Hindlimb muscle (tissue), 1 donor: Measurements from ENCODE around the gene ARHGAP30. TPM values are rescaled to one million over a fixed set of nuclear protein-coding genes. Genes with fewer than 3 reads are reported as not detected.
"Not testable (repeated sequence)": the region's sequence is repeated elsewhere in the genome, so short reads cannot be mapped to it uniquely, and the experiment has no call there.

Experiments used
- DNase-seq: peaks from one replicate; pipeline ENCODE4 v3.0.0-alpha.2; 2013
- polyA plus RNA-seq: library from polyadenylated mRNA; unstranded; fragments of 120-200 nt; gene quantifications from one replicate; pipeline ENCODE4 v1.2.1, GENCODE V29; 2013; ENCODE audit not compliant: insufficient read length

Gene ARHGAP30
- polyA plus RNA-seq, 1 donor: 4.7 TPM

DNA sequence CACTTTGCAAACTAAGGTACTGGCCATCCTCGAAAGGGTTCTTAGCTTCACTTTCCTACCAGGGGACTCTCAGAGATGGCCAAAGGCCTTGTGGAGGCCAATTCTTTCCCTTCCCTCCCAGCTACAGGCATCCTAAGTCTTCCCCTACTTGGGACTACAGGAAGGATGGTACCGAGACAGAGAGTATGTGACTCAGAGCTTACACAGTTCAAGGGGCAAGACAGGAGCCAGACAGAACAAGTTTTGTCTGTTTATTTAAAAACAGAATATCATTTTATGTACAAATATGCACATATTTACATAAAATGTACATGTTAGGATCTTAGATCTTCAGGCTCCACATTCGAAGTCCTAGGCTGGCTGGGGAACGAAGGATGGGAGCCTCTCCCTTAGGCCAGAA, 1.1 kb upstream of the ARHGAP30 start:
- no peak for DNase-seq

DNA sequence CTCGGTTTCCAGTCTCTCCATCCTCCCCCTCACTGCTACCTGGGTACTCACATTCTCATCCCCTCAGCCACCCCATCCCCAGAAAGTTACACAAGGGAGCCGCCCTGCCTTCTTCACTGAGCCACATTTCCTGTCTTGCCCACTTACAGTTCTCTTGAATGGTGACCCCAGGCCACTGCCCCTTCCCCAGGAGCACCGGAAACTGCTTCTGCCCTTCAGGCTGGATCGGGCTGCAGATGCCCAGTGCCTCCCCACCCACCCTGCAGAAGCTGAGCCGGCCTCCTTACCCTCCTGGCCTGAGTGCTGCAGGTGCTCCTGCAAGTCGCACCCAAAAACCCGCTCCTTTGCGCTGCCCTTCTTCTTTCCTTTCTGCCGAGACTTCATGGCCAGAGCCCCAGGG, 450 bp downstream of the ARHGAP30 start:
- no peak for DNase-seq

DNA sequence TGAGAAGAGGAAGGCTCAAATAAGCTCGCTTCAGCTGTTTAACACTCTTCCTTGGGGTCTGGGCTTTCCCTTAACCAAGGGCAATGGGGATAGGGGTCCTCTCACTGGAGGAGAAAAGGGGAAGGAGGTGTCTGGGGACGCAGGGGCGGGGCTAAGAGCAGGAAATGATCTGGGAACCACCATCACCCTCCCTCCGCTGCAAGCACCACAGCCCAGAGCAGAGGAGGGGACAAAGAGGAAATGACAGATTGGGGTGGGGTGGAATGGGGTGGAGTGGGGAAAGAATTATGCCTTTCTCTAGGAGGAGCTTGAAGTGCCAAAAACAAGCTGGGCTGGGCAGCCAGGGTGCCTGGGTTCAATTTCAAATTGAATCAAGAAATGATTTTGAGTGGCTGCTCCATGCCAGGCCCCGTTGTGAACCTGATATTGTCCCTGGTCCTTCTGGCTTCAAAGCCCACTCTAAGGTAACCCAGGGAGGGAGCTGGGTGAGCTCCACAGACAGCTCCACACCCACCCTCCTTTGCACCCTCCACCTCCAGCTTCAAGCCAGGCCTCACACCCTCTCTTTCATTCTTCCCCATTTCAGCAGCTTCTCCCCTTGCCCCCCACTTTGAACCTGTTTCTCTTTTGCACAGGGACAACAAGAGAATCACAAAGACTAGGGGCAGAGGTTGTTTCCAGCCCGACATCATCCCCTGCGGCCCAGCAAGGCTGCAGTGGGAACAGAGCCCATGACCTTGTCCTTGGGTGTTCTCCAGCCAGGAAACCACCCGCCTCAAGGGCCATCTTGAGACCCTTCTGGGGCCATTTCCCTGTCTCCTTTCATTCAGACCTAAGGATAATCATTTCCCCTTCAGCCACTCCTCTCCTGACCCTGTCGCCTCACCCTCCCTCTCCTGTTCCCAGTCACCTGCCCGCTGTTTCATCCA, 1.1 kb downstream of the ARHGAP30 start:
- DNase-seq: no peak

DNA sequence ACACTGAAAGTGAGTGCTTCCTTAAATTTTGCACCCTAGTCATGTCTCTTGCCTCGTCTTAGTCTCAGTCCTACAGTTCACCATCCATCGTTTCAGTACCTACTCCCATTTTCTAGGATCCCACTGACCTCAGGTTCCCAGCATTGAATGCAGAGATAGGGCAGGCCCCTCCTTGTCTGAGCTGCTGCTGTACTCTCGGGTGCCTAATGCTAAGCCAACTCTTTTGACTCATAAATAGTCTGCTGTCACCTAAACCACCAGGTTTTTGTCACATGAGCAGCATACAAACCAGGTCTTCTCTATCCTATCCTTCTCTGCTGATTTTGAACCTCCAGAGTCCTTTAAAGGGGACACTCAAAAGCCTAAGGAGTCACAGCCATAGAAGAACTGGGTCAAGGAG, 3.0 kb downstream of the ARHGAP30 start:
- no peak for DNase-seq

DNA sequence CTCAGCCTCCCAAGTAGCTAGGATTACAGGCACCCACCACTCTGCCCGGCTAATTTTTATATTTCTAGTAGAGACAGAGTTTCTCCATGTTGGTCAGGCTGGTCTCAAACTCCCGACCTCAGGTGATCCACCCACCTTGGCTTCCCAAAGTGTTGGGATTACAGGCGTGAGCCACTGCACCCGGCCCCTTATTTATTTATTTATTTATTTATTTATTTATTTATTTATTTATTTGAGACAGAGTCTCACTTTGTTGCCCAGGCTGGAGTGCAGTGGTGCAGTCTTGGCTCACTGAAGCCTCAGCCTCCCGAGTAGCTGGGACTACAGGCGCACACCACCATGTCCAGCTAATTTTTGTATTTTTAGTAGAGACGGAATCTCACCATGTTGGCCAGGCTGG, 4.0 kb downstream of the ARHGAP30 start:
- DNase-seq: not testable (repeated sequence)

DNA sequence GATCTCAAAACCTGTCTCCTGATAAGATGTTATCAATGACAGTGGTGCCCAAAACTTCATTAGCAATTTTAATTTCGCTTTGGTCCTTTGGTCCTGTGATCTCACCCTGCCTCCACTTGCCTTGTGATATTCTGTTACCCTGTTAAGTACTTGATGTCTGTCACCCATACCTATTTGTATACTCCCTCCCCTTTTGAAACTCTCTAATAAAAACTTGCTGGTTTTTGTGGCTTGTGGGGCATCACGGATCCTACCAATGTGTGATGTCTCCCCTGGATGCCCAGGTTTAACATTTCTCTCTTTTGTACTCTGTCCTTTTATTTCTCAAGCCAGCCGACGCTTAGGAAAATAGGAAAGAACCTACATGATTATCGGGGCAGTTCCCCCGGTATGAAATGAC, 5.8 kb downstream of the ARHGAP30 start:
- DNase-seq: not testable (repeated sequence)

DNA sequence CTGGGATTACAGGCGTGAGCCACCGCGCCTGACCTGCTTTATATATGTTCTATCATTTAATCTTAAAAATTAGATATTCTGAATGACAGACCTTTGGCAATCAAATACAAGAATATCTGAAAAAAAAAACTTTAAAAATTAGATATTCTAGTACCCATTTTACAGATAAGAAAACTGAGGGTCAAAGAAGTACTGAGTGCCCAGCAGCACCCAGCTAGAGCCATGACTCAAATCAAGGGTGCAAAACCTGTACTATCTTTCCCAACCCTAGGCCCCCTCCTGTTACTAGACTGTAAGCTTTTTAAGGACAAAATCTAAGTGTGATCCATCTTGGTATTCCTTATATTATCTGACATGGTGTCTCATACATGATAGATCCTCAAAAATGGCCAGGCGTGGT, 8.3 kb downstream of the ARHGAP30 start:
- no peak for DNase-seq

DNA sequence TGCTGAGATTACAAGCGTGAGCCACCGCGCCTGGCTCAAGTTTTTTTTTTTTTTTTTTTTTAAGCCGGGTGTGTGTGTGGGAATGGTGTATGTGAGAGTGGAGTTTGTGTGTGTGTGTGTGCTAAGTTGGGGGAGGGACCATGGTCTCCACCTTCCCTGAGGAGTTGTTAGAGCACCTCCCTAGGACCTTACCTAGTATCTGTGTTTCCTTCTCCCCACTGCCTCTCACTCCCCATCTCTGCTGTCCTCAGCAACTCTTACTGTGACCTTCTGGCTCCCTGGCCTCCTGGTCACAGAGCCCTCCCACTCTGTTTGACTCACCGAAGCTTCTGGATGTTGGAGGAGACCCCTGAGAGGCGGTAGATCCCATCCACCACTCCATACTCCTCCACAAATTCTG, 10.4 kb downstream of the ARHGAP30 start:
- no peak for DNase-seq

DNA sequence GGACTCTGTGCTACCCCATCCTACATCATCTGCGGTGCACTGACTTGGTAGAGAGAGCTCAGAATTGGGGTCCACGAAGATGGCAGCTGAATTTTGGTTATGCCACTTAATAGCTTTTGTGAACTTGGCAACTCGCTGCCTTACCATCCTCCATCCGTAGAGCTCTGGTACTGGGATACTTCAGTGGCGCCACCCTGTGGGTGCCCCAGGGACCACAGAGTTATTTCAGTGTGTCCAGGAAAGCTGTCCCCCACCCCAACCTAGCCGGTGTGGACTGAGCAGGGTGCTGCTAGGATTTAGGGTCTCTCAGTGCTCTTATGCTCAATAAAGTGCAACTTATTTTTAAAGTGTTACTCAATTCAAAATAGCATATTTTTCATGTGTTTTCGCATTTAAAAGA, 14.9 kb downstream of the ARHGAP30 start:
- no peak for DNase-seq

DNA sequence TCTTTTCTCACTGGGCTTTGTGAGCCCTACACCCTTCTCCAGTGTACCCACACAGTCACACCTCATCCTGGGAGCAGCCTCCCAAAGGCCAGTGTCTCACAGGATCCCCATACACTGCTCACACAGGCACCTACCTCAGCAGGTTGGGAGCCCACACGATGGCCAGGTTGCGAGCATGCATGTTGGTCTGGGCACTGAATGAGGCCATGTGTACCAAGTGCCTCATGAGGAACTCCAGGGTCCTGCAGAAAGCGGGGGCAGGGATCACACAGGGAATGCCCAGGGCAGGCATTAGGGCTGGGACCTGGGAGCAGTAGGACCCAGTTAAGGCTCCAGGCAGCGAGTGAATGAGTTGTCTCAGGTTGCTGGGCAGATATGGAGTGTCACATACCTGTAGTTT, 15.5 kb downstream of the ARHGAP30 start:
- DNase-seq: no peak

DNA sequence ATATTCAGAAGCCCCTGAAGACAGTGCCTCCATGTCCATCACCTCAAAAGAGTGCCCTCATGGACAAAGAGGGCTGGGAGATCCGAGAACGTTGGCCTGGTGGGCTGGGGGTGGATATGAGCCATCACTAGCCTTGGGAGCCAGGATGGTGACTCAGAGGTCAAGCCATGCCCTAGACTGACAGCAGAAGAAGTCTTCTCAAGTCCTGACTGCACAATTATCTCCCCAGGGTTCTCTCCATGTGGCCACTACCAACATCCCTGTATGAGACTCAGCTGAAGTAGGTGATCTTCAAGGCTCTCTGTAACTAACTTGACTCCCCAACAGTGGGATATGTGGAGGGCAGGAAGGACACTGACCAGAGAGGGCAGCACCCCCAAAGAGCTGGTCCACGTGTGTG, 16.8 kb downstream of the ARHGAP30 start:
- no peak for DNase-seq

DNA sequence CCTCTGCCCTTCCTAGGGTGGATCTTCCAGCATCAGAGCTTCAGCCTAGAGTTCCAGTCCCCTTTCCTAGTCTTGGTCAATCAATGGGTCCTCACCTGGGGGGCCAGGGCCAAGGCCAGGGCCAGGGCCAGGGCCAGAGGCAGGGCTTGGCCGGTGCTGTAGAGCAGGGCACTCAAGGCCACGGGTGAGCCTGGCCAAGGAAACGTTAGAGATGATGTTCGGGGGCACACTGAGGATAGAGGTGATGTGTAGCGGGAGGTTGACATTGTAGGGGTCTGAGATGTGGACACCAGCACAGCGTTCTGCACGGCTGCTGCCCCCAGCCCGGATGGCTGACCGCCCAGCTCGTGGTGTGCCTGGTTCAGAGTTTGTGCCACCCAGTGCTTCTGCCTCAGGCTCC, 18.5 kb downstream of the ARHGAP30 start:
- no peak for DNase-seq

DNA sequence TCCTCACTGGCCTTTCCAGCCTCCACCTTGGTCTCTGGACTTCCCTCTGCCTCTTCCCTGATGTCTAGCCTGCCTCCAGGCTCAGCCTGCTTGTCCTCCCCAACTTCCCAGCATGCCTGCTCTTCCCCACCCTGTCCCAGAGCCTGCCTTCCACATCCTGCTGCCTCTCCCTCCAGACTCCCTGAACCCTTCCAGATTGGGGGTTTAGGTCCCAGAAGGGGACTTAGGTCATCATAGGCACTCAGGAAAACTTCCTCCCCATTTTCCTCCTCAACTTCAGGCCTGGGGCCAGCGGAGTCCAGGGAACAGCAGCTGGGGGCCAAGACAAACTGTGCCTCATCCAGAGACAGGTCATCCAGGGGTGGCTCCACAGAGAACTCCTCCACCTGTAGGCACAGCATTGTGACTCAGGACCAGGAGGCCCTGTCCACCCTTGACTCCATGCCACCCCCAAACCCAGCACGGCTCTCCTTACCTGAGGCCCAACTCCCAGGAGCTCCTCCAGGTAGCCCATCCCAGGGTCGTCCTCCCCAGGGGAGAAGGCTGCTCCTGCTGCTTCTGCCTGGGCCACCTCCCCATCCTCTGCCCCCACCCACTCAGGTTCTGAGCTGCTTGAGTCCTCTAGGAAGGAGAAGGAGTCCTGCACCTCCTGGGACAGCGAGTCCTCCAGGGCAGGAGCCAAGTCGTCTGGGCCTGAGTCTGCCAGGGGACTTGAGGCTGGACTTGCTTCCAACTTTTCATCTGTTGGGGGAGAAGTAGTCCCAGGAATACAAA, 20.6 kb downstream of the ARHGAP30 start:
- no peak for DNase-seq

DNA sequence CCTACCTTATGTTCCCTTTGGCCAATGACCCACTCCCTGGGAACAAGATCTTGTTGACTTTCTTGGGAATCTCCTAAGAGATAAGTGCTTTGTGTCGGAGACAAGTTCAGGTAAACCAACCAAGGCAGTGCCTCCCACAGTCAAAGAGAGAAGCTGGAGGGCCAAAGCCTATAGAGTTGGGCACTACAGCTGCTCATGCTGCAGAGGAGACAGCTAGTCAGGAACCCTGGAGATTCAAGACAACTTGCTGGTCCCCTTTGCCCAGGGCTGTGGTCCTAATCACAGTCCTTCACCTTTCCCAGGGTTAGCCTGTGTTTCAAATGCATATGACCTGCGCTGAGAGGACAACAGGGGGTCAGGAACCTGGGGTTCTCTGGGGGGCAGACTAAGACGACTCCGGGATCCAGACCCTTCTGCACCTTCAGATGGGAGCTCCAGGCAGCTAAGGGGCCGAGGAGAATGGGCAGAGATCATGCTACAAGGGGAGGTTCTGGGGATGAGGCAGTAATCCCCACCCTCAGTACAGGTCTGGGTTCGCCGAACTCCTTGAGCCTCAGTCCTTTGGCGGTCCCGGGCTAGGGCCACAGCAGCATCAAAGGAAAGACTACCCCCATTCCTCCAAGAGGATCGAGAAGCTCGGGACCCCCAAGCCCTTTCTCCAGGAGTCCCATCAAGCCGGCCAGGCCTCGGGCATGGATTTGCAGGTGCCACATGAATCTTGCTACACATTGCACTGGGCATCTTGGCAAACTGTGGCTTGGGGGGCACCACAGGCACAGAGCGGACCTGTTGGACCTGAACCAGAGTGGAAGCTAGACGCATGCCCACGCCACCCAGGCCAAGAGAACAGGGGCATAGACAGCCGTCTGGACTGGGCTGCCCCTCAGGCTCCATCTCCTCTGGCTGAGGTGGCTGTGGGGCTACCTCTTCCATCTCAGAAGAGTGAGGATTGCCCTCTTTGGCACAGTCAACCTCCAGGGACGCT, 22.0 kb downstream of the ARHGAP30 start:
- DNase-seq: no peak

DNA sequence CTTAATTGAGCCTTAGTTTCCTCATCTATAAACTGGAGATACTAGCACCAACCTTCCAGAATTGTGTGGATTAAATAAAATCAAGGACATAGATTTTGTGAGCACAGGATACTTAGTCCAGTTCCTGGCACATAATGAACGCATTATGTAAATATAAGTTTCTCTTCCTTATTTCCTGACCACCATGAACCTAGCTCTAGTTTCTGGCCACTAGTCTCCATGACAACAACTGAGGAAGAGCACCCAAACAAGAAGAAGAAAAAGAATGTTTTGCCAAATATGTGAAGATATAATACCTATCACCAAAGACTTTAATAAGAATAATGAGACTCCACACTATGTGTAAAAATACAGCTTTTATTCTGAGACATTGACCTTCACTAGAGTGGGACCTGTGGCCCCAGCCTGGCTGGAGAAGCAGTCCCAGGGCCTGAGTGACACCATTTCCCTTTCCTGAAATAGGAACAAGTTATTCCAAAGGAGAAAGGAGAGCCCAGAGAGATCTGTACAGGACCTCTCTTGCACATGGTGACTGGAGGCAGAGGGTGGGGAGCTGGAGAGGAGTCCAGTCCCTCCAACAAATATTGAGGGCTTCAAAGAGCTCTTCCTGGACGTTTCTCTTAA, 23.0 kb downstream of the ARHGAP30 start:
- peak; percentile 8 for DNase-seq

DNA sequence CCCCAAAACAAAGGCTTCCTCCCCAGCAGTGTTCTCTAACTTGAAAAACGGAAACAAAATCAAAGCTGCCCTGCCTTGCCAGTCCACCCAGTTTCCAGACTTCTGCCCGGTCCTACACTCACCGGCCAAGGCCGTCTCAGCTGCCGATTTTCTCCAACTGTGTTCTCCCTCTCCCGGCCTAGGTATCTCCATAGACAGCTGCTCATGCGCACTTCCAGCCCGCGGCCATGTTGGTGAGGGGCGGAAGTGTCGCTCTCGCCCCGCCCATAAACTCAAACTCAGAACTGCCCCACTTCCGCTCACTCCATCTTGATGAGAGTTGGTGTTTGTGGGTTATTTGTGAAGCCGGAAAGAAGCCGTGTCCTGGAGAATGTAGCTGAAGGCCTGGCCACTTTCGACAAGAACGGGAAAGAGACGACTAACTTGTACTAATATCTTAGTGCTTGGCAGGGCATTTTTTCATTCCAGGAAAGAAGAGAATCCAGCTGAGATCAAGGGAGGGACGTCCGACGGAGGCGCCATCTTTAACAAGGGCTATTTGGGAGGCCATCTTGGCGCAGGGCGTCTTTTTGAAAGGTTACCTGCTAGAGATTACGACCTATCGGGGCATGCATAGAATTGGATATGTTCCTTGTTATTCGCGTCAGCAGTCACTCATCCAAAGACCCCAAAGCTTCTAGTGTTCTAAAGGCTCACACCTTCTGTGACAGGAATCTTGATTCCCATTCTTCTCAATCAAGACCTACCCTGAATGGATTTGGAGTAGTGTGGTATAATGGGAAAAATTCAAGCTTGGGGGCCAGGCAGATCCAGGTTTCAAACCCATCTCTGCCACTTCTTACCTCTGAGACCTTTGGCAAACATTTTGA, 23.7 kb downstream of the ARHGAP30 start, which contains the start of gene USF1:
Gene USF1 (minus strand): TSS at position 242 of the 869 bp plus-strand sequence. CDS start 2,702 bp downstream, outside the sequence.
- DNase-seq: peak; percentile 97

DNA sequence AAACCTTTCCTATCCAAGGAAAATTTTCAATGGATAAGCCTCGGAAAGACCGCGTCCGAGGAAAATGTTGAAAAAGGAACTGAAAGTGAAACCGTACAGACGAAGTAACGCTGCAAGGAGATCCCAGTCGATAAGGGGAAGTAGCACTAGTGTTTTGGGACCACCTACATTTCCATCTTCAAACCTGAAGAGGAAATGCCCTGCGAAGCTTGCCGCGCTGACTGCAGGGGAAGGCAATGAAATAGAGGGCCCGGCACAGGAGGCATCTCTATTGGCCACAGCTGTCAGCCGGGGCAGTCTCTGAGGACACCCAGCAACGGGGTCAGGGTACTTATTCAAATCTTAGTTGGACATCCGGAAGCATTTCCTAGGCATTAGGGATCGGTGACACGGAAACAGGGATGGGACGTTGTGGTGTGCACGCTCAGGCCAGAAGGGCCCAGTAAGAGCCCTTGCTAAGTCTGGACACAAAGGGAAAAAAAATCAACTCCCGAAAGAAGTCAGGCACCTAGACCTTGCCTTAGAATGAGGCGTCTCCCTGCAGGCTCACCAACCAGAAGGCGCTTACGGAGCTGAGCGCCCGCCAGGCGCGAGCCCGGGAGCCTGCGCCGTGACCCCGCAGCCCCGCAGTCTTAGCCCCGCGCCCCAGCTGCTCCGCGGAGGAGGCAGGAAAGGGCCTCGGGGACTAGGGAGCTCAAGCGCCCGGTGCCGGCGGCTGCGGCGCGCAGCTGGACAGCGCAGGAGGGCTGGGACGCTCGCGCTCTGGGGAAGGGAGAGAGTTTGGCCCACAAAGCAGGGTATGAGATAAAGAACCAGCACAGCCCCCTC, 24.6 kb downstream of the ARHGAP30 start:
- DNase-seq: peak; percentile 66

DNA sequence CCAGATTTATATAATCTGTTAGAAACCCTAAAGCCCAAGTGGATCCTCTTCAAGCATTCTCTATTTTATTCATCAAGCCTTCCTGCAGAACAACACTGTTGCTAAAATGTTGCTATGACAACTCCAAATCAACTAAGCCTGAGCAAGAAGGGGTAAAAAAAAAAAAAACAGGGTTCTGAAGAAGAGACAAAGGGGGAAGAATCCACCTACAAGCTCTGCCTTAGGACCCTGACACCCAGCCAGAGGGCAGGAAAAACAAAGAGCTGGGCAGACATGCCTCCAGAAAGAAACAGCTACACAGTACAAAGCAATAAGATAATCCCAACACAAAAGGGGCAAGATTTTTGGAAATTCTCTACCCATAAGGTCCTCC, 25.2 kb downstream of the ARHGAP30 start:
- DNase-seq: no peak

DNA sequence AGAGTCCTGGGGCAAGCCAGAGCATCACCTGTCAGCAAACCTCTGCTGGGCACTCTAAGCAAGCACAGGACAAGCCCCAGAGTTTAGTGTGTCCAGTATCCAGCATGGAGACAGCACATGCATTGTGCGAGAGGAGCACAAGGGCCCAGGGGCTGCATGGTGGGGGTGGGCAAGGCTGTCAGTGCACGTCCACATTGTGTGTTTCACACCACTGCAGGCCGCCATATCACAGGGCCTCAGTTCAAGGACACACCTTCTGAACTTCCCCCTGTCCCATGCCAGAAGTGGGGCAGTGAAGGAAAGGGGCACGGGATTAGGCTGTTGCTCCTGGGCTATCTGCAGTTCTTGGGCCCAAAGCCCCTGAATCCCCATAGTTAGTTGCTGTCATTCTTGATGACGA, 30.1 kb downstream of the ARHGAP30 start:
- DNase-seq: no peak

DNA sequence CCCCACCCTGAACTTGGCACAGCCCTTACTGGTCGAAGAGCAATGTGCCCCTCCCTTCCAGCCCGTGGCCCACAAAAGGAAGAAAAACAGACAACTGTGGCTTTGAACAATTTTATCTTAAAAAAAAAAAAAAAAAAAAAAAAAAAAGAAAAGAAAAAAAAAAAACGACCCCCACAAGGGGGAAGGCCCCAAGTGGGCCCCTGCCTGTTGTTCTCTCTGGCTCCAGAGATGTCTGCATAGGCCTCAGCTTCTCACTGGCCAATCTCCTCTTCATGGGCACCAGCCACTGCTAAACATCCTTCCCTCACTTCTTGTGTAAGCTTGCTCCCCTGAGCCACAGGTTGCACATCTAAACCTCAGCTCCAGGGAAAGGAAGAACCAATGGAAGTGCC, 30.5 kb downstream of the ARHGAP30 start:
- no peak for DNase-seq
